GM21423 (cell line): ENCODE results near the gene RNF10.
"Not testable (repeated sequence)": the region's sequence is repeated elsewhere in the genome, so short reads cannot be mapped to it uniquely, and the experiment has no call there.

Experiments used
- ATAC-seq: cut with Tn5 transposase; IDR thresholded peaks from one replicate; pipeline ENCODE4 v1.9.1; 2021; ENCODE audit warnings: mild to moderate bottlenecking, moderate library complexity; ENCODE audit not compliant: unreplicated experiment

Gene RNF10

DNA sequence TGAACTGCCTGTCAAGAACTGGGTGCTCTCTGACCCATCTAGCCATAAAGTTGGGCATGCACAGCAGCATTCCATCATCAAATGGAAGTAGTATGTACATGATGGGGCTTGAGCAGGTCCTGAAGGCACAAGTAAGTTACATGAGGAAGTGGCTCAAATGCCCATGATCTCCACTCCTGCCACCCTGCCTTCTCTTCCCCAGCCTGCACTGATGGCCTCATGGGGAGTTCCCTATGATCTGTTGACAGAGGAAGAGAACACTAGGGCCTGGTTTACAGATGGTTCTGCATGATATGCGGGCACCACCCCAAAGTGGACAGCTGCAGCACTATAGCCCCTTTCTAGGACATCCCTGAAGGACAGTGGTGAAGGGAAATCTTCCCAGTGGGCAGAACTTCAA lies 77.4 kb downstream of the RNF10 start:
- not testable (repeated sequence) for ATAC-seq

DNA sequence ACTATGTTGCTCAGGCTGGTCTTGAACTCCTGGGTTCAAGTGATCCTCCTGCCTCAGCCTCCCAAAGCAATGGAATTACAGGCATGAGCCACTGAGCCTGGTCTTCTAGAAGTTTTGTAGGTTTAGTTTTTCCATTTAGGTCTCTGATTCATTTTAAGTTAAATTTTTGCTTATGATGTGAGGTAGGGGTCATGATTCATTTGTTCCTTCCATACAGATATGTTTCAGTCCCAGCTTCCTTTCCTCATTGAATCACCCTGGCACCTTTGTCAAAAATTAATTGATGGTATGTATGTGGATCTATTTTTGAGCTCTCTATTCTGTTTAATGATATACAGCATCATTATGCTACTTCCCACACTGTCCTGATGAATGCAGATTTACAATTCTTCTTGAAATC lies 80.7 kb downstream of the RNF10 start:
- no peak for ATAC-seq

DNA sequence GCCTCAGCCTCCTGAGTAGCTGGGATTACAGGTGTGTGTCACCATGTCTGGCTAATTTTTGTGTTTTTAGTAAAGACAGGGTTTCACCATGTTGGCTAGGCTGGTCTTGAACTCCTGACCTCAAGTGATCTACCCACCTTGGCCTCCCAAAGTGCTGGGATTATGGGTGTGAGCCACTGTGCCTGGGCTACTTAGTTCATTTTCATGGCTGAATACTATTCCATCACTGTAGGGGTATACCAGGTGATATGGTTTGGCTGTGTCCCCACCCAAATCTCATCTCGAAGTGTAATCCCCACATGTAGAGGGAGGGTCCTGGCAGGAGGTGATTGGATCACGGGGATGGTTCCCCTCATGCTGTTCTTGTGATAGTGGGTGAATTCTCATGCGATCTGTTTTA lies 83.0 kb downstream of the RNF10 start:
- not testable (repeated sequence) for ATAC-seq

DNA sequence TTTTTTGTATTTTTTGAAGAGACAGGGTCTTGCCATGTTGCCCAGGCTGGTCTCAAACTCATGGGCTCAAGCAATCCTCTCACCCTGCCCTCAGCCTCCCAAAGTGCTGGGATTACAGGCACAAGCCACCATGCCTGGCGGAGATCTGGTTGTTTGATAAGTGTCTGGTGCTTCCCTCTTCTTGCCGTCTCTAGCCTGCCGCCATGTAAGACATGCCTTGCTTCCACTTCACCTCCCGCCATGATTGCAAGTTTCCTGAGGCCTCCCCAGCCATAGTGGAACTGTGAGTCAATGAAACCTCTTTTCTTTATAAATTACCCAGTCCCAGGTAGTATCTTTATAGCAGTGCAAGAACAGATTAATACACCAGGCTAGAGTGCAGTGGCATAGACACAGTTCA lies 83.6 kb downstream of the RNF10 start:
- not testable (repeated sequence) for ATAC-seq

DNA sequence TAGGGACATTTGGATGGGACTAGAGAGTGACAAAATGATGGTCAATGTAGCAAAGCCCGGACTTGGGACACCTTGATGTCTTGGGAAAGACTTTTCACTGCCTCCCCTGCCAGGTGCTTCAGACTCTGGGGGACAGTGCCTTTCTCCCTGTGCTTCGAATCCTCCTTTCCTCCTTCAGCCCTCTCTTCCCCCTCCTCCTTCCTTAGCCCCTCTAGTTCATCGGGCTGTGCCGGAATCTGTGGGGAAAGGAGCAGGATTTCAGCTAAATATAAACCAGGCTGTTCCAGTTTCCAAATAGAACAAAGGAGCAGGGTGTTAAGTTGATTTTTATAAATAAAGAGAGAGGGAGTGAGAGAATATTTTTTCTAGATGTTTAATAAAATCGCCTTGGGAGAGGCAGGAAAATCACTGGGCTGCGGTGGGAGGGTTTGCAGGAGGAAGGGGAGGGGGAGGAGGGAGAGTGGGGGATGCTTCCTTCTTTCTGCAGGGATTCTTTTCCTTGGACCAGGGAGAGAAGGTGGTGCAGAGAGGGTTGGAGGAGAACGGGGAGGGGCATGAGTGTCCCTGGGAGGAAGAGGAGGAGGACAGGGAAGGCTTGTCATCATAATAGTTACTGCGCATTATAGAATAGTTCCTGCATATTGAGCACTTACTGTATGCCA lies 84.9 kb downstream of the RNF10 start:
- no peak for ATAC-seq

DNA sequence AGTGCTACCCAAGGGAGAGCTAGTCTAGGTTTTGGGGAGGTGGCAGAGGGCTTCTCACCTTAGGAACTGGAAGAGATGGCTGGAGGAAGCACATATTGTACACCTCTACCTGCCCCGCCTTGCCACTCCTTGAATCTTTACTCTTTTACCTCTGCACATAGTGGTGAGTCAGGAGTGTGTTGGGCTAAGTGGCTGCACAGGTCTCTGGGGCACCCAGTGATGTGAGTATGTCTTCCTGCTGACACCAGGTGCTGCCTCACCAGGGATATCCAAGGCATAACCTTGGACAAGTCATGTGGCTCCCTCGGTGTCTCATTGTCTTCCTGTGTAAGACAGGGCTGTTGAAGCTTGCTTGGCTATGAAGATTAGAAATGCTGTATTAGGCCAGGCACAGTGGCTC lies 86.5 kb downstream of the RNF10 start:
- ATAC-seq = no peak

DNA sequence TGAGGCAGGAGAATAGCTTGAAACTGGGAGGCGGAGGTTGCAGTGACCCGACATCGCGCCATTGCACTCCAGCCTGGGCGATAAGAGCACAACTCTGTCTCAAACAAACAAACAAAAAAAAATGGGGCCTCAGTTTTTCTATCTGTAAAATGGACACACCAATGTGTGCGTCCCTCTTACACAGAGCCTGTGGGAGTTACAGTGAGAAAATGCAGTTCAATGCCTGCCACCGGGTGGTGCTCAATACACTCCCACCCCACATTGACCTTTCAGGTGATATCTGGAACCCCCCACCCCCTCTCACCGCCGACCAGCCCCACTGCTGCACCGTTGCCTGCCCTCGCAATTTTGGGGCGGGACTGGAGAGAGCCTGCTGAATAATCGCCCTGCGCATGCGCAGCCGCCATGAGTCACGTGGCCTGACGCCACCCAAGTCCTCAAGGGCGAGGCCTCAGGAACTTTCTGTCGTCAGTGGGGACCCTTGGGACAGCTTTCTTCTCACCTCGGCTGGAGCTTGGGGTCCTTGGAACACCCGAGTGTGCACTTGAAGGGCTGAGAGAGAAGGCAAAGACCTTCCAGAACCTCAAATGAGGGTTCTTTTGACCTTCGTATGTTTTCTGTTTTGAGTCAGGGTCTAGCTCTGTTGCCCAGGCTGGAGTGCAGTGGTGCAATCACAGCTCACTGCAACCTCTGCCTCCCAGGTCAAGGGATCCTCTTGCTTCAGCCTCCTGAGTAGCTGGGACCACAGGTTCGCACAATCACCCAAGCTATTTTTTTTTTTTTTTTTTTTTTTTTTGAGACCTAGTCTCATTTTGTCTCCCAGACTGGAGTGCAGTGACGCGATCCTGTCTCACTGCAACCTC lies 91.6 kb downstream of the RNF10 start:
- ATAC-seq = no peak
